PC-3 (cell line): ENCODE data around the gene GORAB.

Experiments
- EZH2phosphoT487 ChIP-seq: fragments of 300-600 bp; sonication (generic); IDR thresholded peaks from 2 replicates; pipeline ENCODE4 v1.6.1; 2018; ENCODE audit warnings: mild to moderate bottlenecking, antibody characterized with exemption, low read length, borderline replicate concordance
- TF ChIP-seq, protein P1 (sequence below): fragments of 300-600 bp; sonication (generic); conservative IDR thresholded peaks from 2 replicates; pipeline ENCODE4 v1.5.1; 2017; ENCODE audit warnings: antibody characterized with exemption, low read depth, mild to moderate bottlenecking, low read length

DNA sequence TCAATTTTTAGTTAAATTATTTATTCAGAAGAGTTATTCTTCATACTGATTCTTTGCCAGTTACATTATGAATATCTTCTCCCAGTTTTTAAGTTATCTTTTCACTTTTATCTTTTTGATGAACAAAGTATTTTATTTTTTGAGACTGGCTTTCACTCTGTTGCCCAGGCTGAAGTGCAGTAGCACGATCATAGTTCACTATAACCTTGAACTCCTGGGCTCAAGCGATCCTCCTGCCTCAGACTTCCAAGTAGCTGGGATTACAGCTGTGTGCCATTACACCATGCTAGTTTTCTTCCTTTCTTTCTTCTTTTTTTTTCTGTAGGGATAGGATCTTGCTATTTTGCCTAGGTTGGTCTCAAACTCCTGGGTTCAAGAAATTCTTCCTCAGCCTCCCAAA is 3.5 kb downstream of the GORAB start:
- TF ChIP-seq, protein P1, sequence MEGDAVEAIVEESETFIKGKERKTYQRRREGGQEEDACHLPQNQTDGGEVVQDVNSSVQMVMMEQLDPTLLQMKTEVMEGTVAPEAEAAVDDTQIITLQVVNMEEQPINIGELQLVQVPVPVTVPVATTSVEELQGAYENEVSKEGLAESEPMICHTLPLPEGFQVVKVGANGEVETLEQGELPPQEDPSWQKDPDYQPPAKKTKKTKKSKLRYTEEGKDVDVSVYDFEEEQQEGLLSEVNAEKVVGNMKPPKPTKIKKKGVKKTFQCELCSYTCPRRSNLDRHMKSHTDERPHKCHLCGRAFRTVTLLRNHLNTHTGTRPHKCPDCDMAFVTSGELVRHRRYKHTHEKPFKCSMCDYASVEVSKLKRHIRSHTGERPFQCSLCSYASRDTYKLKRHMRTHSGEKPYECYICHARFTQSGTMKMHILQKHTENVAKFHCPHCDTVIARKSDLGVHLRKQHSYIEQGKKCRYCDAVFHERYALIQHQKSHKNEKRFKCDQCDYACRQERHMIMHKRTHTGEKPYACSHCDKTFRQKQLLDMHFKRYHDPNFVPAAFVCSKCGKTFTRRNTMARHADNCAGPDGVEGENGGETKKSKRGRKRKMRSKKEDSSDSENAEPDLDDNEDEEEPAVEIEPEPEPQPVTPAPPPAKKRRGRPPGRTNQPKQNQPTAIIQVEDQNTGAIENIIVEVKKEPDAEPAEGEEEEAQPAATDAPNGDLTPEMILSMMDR = no peak
- TF ChIP-seq EZH2phosphoT487 = no peak
